GM12872 (cell line): Measurements from ENCODE around the gene PAM.

Experiments used
- CTCF ChIP-seq: IDR thresholded peaks from 3 replicates; pipeline ENCODE4 v1.5.1; 2011; ENCODE audit warnings: low read depth, mild to moderate bottlenecking, low read length, moderate library complexity; ENCODE audit not compliant: insufficient read depth

The PAM gene

GRCh38 chr5:102753889-102754766 lies 977 bp upstream of the PAM start:
- TF ChIP-seq CTCF, result no peak

GRCh38 chr5:102755686-102756371 lies 724 bp downstream of the PAM start:
- no peak for TF ChIP-seq CTCF

- no peak for TF ChIP-seq CTCF
These were observed 3.5 kb downstream of the PAM start for GRCh38 chr5:102758576-102758975.

GRCh38 chr5:102759289-102759688 lies 4.2 kb downstream of the PAM start:
- no peak for TF ChIP-seq CTCF

GRCh38 chr5:102759700-102760099 lies 4.6 kb downstream of the PAM start:
- no peak for TF ChIP-seq CTCF

- TF ChIP-seq CTCF, result no peak
These were observed 5.7 kb downstream of the PAM start for GRCh38 chr5:102760815-102761214.

GRCh38 chr5:102762095-102762534 lies 7.0 kb downstream of the PAM start:
- no peak for TF ChIP-seq CTCF
